ENCODE data around the gene COPE. TPM values are rescaled to one million over a fixed set of nuclear protein-coding genes. Genes with fewer than 3 reads are reported as not detected.
A peak's percentile ranks its signal among the peaks of the same experiment; 100 is the strongest.

The COPE gene
- total and polyA plus RNA-seq, 9 donors: 76.8 to 115 (median 95.5) TPM

DNA sequence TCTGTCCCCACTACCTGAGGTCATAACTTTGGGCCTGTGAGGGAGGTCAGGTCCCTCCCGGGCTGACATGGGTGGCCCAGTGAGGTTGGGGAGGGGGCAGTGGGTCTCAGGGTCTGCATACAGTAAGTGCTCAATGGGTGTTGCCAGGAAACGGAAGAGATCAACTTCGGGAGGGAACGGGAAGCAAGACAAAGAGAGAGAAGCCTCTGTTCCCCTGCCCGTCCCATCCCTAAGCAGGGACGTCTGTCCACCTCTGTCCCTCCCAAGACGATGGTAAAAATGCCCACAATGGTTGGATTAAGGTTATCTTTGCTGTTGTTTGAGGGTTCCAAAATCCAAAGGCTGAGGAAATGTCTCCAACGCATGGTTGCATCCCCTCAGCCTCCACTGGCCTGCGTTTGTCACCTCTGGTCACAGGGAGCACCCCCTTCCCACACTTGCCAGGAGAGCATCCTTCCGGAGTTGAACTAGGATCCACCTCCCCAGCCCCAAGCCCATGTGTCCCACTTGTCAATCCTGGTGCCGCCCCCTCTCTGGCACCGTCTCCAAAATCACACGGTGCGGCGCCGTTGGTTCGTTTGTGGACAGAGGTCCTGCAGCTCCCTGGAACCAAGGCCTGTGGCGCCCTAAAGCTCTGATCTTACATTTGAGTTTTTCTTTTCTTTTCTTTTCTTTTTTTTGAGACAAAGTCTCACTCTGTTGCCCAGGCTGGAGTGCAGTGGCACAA lies 22.6 kb upstream of the COPE start:
- peaks cover 26% of the 10 kb centered on the region for H3K36me3 ChIP-seq (ENCODE audit: control insufficient read depth, insufficient read depth, low read length)
- peak; percentile 48 for DNase-seq
- no peaks in the 10 kb centered on the region for H3K9me3 ChIP-seq (replicated peaks; ENCODE audit: control insufficient read depth, low read depth, low read length)
- no peak overlapping the region for H3K4me3 ChIP-seq (ENCODE audit: low read length)
- H3K4me1 ChIP-seq (ENCODE audit: control insufficient read depth, insufficient read depth, low read length): peaks cover 16% of the 10 kb centered on the region
- 38% methylated on average over 11 of the region's 18 CpGs for WGBS (ENCODE audit: insufficient coverage)
- H3K27ac ChIP-seq (ENCODE audit: low read length): no peak overlapping the region
- no peaks in the 10 kb centered on the region for H3K27me3 ChIP-seq (ENCODE audit: control insufficient read depth, insufficient read depth, low read length)

DNA sequence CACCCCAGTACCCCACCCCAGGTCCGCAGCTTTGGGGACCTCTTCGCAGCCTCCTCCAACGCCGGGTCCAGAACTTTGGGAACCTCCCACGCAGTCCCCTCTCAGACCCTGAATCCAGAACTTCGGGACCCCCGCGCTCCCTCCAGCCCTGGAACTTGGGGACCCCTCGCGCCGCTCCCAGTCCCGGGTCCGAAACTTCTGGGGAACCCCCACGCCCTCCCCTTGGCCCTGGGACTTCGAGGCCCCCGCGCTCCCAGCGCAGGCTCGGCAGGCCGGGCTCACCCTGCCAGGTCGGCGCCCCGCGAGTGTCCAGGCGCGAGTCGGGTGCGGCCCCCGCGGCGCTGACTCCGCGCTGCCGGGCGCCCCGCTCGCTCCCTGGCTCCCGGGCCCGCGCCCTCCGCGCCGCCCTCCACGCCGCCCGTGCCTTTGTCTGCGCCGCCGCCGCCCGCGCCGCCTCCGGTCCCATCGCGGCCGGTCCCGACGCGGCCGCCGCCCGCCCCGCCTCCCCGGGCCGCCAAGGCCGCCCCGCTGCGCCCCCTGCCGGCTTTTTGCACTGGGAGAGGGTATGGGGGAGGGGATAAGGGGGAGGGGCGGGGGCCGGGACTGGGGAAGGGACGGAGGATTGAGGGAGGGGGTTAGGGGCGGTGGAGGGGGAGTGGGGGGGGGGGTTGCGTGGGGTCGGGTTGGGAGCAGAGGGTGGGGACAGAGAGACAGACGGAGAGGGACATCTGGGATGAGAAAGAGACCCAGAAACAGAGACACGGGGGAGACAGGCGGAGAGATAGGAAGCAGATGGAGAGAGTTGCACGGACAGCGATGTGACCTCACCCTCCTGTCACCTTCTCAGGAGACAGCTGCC lies 21.8 kb upstream of the COPE start, which contains the start of gene HOMER3:
Gene HOMER3, minus strand, starts transcription at position 449 of the 859 bp plus-strand sequence. CDS start 2,235 bp downstream, outside the sequence.
- H3K27ac ChIP-seq (ENCODE audit: low read length): peak within 1 kb of the TSS; percentile 84
- under 1% methylated on average over 53 of the region's 81 CpGs for WGBS (ENCODE audit: insufficient coverage)

DNA sequence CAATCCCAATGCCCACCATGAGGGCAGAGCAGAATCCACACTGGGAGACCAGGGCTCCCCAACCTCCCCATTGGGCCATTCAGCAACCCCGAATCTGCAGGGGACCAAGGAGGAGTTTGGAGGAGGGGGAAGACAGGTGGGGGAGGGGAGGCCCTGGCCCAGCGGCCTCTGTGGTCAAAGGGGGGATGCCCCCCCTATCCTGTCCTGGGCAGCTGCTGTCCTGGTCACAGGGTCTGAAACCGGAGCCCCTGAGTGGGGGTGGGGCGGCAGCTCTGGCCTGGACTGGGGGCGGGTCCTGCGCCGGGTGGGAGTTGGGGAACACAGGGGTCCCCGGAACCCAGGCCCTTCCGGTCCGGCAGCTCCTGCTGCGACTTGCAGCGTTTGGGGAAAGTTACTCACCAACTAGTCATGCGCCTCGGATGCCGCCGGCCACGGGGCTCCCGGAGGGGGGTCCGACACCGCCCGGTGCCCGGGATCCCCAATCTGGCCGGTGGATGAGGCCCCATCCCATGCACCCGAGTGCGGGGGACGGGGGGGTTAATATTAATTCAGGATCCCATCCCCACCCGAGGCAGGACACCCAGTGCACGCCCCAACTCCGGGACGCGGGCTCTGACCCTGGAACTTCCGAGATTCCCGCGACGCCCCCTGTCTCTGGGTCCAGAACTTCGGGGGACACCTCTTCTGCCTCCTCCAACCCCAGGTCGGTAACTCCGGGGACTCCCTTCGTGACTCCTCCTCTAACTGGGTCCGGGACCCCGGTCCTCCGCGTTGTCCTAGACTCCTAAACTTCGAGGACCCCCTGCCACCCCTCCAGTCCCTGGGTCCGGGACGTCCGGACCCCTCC lies 21.0 kb upstream of the COPE start:
- peak; percentile 84 for DNase-seq
- H3K27me3 ChIP-seq (ENCODE audit: control insufficient read depth, insufficient read depth, low read length): no peaks in the 10 kb centered on the region
- H3K27ac ChIP-seq (ENCODE audit: low read length): peak overlapping the region; percentile 84
- H3K36me3 ChIP-seq (ENCODE audit: control insufficient read depth, insufficient read depth, low read length): peaks cover 20% of the 10 kb centered on the region
- under 1% methylated on average over 45 of the region's 47 CpGs for WGBS (ENCODE audit: insufficient coverage)
- H3K9me3 ChIP-seq (replicated peaks; ENCODE audit: control insufficient read depth, low read depth, low read length): no peaks in the 10 kb centered on the region
- peak overlapping the region; percentile 77 for H3K4me3 ChIP-seq (ENCODE audit: low read length)
- peaks cover 16% of the 10 kb centered on the region for H3K4me1 ChIP-seq (ENCODE audit: control insufficient read depth, insufficient read depth, low read length)

More for the DNA sequence above, 21.8 kb upstream of the COPE start, which contains the start of gene HOMER3:
- H3K36me3 ChIP-seq (ENCODE audit: control insufficient read depth, insufficient read depth, low read length): peaks cover 19% of the 10 kb centered on the region
- peaks cover 16% of the 10 kb centered on the region for H3K4me1 ChIP-seq (ENCODE audit: control insufficient read depth, insufficient read depth, low read length)
- peak; percentile 89 for DNase-seq
- H3K27me3 ChIP-seq (ENCODE audit: control insufficient read depth, insufficient read depth, low read length): no peaks in the 10 kb centered on the region
- H3K9me3 ChIP-seq (replicated peaks; ENCODE audit: control insufficient read depth, low read depth, low read length): no peaks in the 10 kb centered on the region
- peak within 1 kb of the TSS; percentile 77 for H3K4me3 ChIP-seq (ENCODE audit: low read length)

- DNase-seq: no peak
- H3K27me3 ChIP-seq (ENCODE audit: control insufficient read depth, insufficient read depth, low read length): no peaks in the 10 kb centered on the region
- H3K9me3 ChIP-seq (replicated peaks; ENCODE audit: control insufficient read depth, low read depth, low read length): no peaks in the 10 kb centered on the region
- no peak overlapping the region for H3K4me3 ChIP-seq (ENCODE audit: low read length)
- H3K27ac ChIP-seq (ENCODE audit: low read length): no peak overlapping the region
- H3K36me3 ChIP-seq (ENCODE audit: control insufficient read depth, insufficient read depth, low read length): peaks cover 29% of the 10 kb centered on the region
- peaks cover 16% of the 10 kb centered on the region for H3K4me1 ChIP-seq (ENCODE audit: control insufficient read depth, insufficient read depth, low read length)
- WGBS (ENCODE audit: insufficient coverage): no CpG with 5 or more reads among the region's 3 CpGs
Measured at GRCh38 chr19:18939163-18939562, 20.0 kb upstream of the COPE start.

DNA sequence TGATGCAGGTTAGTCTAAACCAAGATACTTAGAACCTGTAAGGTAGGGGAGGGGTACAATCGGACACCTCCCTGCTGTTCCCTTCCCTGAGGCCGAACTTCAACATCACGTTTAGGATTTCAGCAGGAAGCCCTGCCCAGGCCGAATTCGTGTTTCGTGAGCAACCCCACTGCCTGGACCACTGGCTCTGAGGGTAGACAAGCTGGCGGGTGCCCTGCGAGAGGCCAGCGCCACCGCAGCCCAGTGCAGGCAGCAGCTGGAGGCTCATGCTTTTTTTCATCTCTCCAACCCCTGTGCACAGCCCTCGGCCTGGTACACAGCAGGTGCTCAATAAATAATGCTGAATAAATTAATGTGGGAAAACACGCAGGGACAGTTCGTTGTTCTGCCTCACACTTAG lies 14.1 kb upstream of the COPE start:
- no peak for DNase-seq
- Histone ChIP-seq H3K4me3 (ENCODE audit: low read length) (no peak overlapping the region), H3K27ac (ENCODE audit: low read length) (no peak overlapping the region), H3K36me3 (ENCODE audit: control insufficient read depth, insufficient read depth, low read length) (peaks cover 59% of the 10 kb centered on the region), H3K27me3 (ENCODE audit: control insufficient read depth, insufficient read depth, low read length) (no peaks in the 10 kb centered on the region), H3K4me1 (ENCODE audit: control insufficient read depth, insufficient read depth, low read length) (no peaks in the 10 kb centered on the region), H3K9me3 (replicated peaks; ENCODE audit: control insufficient read depth, low read depth, low read length) (no peaks in the 10 kb centered on the region)
- WGBS (ENCODE audit: insufficient coverage): 72% methylated on average over 6 of the region's 13 CpGs

GRCh38 chr19:18932216-18932841 lies 13.1 kb upstream of the COPE start:
- no peaks in the 10 kb centered on the region for H3K4me1 ChIP-seq (ENCODE audit: control insufficient read depth, insufficient read depth, low read length)
- H3K27me3 ChIP-seq (ENCODE audit: control insufficient read depth, insufficient read depth, low read length): no peaks in the 10 kb centered on the region
- peak; percentile 51 for DNase-seq
- H3K4me3 ChIP-seq (ENCODE audit: low read length): no peak overlapping the region
- no peak overlapping the region for H3K27ac ChIP-seq (ENCODE audit: low read length)
- no peaks in the 10 kb centered on the region for H3K9me3 ChIP-seq (replicated peaks; ENCODE audit: control insufficient read depth, low read depth, low read length)
- peaks cover 62% of the 10 kb centered on the region for H3K36me3 ChIP-seq (ENCODE audit: control insufficient read depth, insufficient read depth, low read length)
- WGBS (ENCODE audit: insufficient coverage): 37% methylated on average over 34 of the region's 37 CpGs

GRCh38 chr19:18931316-18932162 lies 12.4 kb upstream of the COPE start:
- Histone ChIP-seq H3K4me3 (ENCODE audit: low read length) (no peak overlapping the region), H3K27ac (ENCODE audit: low read length) (no peak overlapping the region), H3K36me3 (ENCODE audit: control insufficient read depth, insufficient read depth, low read length) (peaks cover 65% of the 10 kb centered on the region), H3K4me1 (ENCODE audit: control insufficient read depth, insufficient read depth, low read length) (no peaks in the 10 kb centered on the region), H3K27me3 (ENCODE audit: control insufficient read depth, insufficient read depth, low read length) (no peaks in the 10 kb centered on the region), H3K9me3 (replicated peaks; ENCODE audit: control insufficient read depth, low read depth, low read length) (no peaks in the 10 kb centered on the region)
- WGBS (ENCODE audit: insufficient coverage): 82% methylated on average over 27 of the region's 34 CpGs
- no peak for DNase-seq

DNA sequence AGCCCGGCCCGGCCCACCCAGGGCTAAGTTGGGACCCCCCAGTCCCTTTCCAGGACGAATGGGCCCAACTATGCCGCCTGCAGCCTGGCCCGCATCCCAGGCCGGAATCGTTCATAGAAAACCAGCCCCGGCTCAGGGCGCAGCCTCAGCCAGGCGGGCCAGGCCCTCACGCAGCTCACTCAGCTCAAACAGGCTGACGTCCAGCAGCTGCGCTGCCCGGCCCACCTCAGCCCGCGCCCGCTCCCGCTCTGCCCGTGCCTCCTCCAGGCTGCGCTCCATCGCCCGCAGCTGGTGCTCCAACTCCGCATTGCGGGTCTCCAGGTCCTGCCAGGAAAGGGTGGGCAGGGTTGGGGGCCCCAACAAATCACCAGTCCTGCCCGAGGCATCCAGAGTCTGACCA lies 10.1 kb upstream of the COPE start:
- Histone ChIP-seq H3K27me3 (ENCODE audit: control insufficient read depth, insufficient read depth, low read length) (no peaks in the 10 kb centered on the region), H3K4me3 (ENCODE audit: low read length) (no peak overlapping the region), H3K4me1 (ENCODE audit: control insufficient read depth, insufficient read depth, low read length) (no peaks in the 10 kb centered on the region), H3K36me3 (ENCODE audit: control insufficient read depth, insufficient read depth, low read length) (peaks cover 77% of the 10 kb centered on the region), H3K9me3 (replicated peaks; ENCODE audit: control insufficient read depth, low read depth, low read length) (no peaks in the 10 kb centered on the region), H3K27ac (ENCODE audit: low read length) (no peak overlapping the region)
- DNase-seq: no peak
- 83% methylated on average over 17 of the region's 25 CpGs for WGBS (ENCODE audit: insufficient coverage)

Measured in muscle of leg (tissue), 11 donors.